Activated naive CD8-positive, alpha-beta T cell treated with anti-CD3 and anti-CD28 coated beads, Interleukin-2, amount 50 U/mL, for 24 hours (primary cell): ENCODE measurements around the gene PTGES3.

Source experiments
- ATAC-seq: fragments of 150-1000 bp; cut with Tn5 transposase; one replicate; pipeline ENCODE4 v1.10.0; 2021
- DNase-seq: peaks from one replicate; pipeline ENCODE4 v3.0.0; 2021
- H3K27ac Mint-ChIP-seq: one replicate; pipeline ENCODE4 v1.8.0; 2021; ENCODE audit warnings: mild to moderate bottlenecking, mixed read lengths
- H3K27me3 Mint-ChIP-seq: one replicate; pipeline ENCODE4 v1.8.0; 2021; ENCODE audit warnings: mixed read lengths
- H3K36me3 Mint-ChIP-seq: one replicate; pipeline ENCODE4 v1.8.0; 2021; ENCODE audit warnings: low read depth, mixed read lengths
- H3K4me1 Mint-ChIP-seq: one replicate; pipeline ENCODE4 v1.8.0; 2021; ENCODE audit warnings: mixed read lengths
- H3K4me3 Mint-ChIP-seq: one replicate; pipeline ENCODE4 v1.8.0; 2021; ENCODE audit warnings: mild to moderate bottlenecking, moderate library complexity, mixed read lengths
- H3K9me3 Mint-ChIP-seq: one replicate; pipeline ENCODE4 v1.8.0; 2021; ENCODE audit warnings: mixed read lengths

Gene PTGES3

GRCh38 chr12:56687223-56688128, 608 bp downstream of the PTGES3 start:
- peak overlapping the region; percentile 95 for H3K27ac Mint-ChIP-seq
- DNase-seq (peak; percentile 51), ATAC-seq (no peak)
- no peaks in the 10 kb centered on the region for H3K9me3 Mint-ChIP-seq
- H3K27me3 Mint-ChIP-seq = peaks cover 2% of the 10 kb centered on the region
- H3K4me1 Mint-ChIP-seq = peaks cover 41% of the 10 kb centered on the region
- H3K4me3 Mint-ChIP-seq = peak overlapping the region; percentile 99
- H3K36me3 Mint-ChIP-seq = peaks cover 42% of the 10 kb centered on the region

GRCh38 chr12:56684745-56685359, 3.2 kb downstream of the PTGES3 start:
- Mint-ChIP-seq H3K4me1 (peaks cover 61% of the 10 kb centered on the region), H3K4me3 (peak overlapping the region; percentile 99), H3K27ac (peak overlapping the region; percentile 95), H3K27me3 (peaks cover 2% of the 10 kb centered on the region), H3K9me3 (no peaks in the 10 kb centered on the region), H3K36me3 (peaks cover 62% of the 10 kb centered on the region)
- DNase-seq (no peak), ATAC-seq (no peak)

- Mint-ChIP-seq H3K36me3 (peaks cover 73% of the 10 kb centered on the region), H3K27me3 (no peaks in the 10 kb centered on the region), H3K4me1 (peaks cover 72% of the 10 kb centered on the region), H3K27ac (peak overlapping the region; percentile 80), H3K9me3 (no peaks in the 10 kb centered on the region), H3K4me3 (peak overlapping the region; percentile 99)
- DNase-seq (no peak), ATAC-seq (no peak)
Measured at GRCh38 chr12:56682323-56682722, 5.8 kb downstream of the PTGES3 start.

GRCh38 chr12:56679883-56680575, 8.1 kb downstream of the PTGES3 start:
- H3K36me3 Mint-ChIP-seq = peaks cover 66% of the 10 kb centered on the region
- H3K4me3 Mint-ChIP-seq = peak overlapping the region; percentile 32
- H3K4me1 Mint-ChIP-seq = peaks cover 86% of the 10 kb centered on the region

GRCh38 chr12:56678852-56679251, 9.2 kb downstream of the PTGES3 start:
- Mint-ChIP-seq H3K27me3 (no peaks in the 10 kb centered on the region), H3K27ac (peak overlapping the region; percentile 56), H3K4me1 (peaks cover 81% of the 10 kb centered on the region), H3K36me3 (peaks cover 60% of the 10 kb centered on the region), H3K9me3 (no peaks in the 10 kb centered on the region), H3K4me3 (peak overlapping the region; percentile 35)
- DNase-seq (no peak), ATAC-seq (no peak)

More at GRCh38 chr12:56679883-56680575, 8.1 kb downstream of the PTGES3 start:
- no peak for ATAC-seq
- H3K9me3 Mint-ChIP-seq = no peaks in the 10 kb centered on the region
- DNase-seq = no peak
- H3K27ac Mint-ChIP-seq = peak overlapping the region; percentile 56
- no peaks in the 10 kb centered on the region for H3K27me3 Mint-ChIP-seq

- peaks cover 61% of the 10 kb centered on the region for H3K36me3 Mint-ChIP-seq
- H3K4me3 Mint-ChIP-seq = peak overlapping the region; percentile 32
- ATAC-seq (peak; percentile 74), DNase-seq (no peak)
- H3K4me1 Mint-ChIP-seq = peaks cover 79% of the 10 kb centered on the region
- peak overlapping the region; percentile 80 for H3K27ac Mint-ChIP-seq
- no peaks in the 10 kb centered on the region for H3K27me3 Mint-ChIP-seq
- H3K9me3 Mint-ChIP-seq = no peaks in the 10 kb centered on the region
Measured at GRCh38 chr12:56677680-56678079, 10.4 kb downstream of the PTGES3 start.

GRCh38 chr12:56676851-56677580, 11.1 kb downstream of the PTGES3 start:
- no peaks in the 10 kb centered on the region for H3K27me3 Mint-ChIP-seq
- H3K27ac Mint-ChIP-seq = peak overlapping the region; percentile 22
- H3K36me3 Mint-ChIP-seq = peaks cover 62% of the 10 kb centered on the region
- H3K4me1 Mint-ChIP-seq = peaks cover 77% of the 10 kb centered on the region
- H3K4me3 Mint-ChIP-seq = no peak overlapping the region
- ATAC-seq (no peak), DNase-seq (no peak)
- no peaks in the 10 kb centered on the region for H3K9me3 Mint-ChIP-seq

- Mint-ChIP-seq H3K27me3 (no peaks in the 10 kb centered on the region), H3K4me1 (peaks cover 59% of the 10 kb centered on the region), H3K9me3 (no peaks in the 10 kb centered on the region), H3K27ac (peak overlapping the region; percentile 44), H3K4me3 (no peak overlapping the region), H3K36me3 (peaks cover 66% of the 10 kb centered on the region)
- no peak for DNase-seq
- no peak for ATAC-seq
Measured at GRCh38 chr12:56671608-56672007, 16.5 kb downstream of the PTGES3 start.

GRCh38 chr12:56670836-56671235, 17.2 kb downstream of the PTGES3 start:
- Mint-ChIP-seq H3K4me3 (no peak overlapping the region), H3K9me3 (no peaks in the 10 kb centered on the region), H3K27ac (peak overlapping the region; percentile 46), H3K4me1 (peaks cover 54% of the 10 kb centered on the region), H3K27me3 (no peaks in the 10 kb centered on the region), H3K36me3 (peaks cover 69% of the 10 kb centered on the region)
- no peak for ATAC-seq
- DNase-seq = no peak

- Mint-ChIP-seq H3K9me3 (no peaks in the 10 kb centered on the region), H3K36me3 (peaks cover 74% of the 10 kb centered on the region), H3K4me1 (peaks cover 41% of the 10 kb centered on the region), H3K27me3 (no peaks in the 10 kb centered on the region), H3K4me3 (no peak overlapping the region), H3K27ac (peak overlapping the region; percentile 55)
- no peak for ATAC-seq
- no peak for DNase-seq
Measured at GRCh38 chr12:56668197-56668457, 20.0 kb downstream of the PTGES3 start.

- Mint-ChIP-seq H3K4me3 (no peak overlapping the region), H3K9me3 (no peaks in the 10 kb centered on the region), H3K27me3 (no peaks in the 10 kb centered on the region), H3K36me3 (peaks cover 30% of the 10 kb centered on the region), H3K27ac (peak overlapping the region; percentile 31), H3K4me1 (peaks cover 33% of the 10 kb centered on the region)
- DNase-seq (no peak), ATAC-seq (no peak)
Measured at GRCh38 chr12:56661979-56662638, 26.0 kb downstream of the PTGES3 start.

- ATAC-seq (peak; percentile 10), DNase-seq (no peak)
- peak overlapping the region; percentile 31 for H3K27ac Mint-ChIP-seq
- H3K27me3 Mint-ChIP-seq = no peaks in the 10 kb centered on the region
- peaks cover 33% of the 10 kb centered on the region for H3K4me1 Mint-ChIP-seq
- no peaks in the 10 kb centered on the region for H3K9me3 Mint-ChIP-seq
- peaks cover 29% of the 10 kb centered on the region for H3K36me3 Mint-ChIP-seq
- no peak overlapping the region for H3K4me3 Mint-ChIP-seq
Measured at GRCh38 chr12:56661560-56661959, 26.5 kb downstream of the PTGES3 start.

GRCh38 chr12:56658921-56659320, 29.2 kb downstream of the PTGES3 start:
- Mint-ChIP-seq H3K4me3 (no peak overlapping the region), H3K27me3 (no peaks in the 10 kb centered on the region), H3K36me3 (peaks cover 11% of the 10 kb centered on the region), H3K27ac (no peak overlapping the region), H3K4me1 (peaks cover 33% of the 10 kb centered on the region), H3K9me3 (peaks cover 3% of the 10 kb centered on the region)
- DNase-seq (no peak), ATAC-seq (no peak)
